Measurements from ENCODE around the gene NPIPB9.
"Not testable (repeated sequence)": the region's sequence is repeated elsewhere in the genome, so short reads cannot be mapped to it uniquely, and the experiment has no call there.

The NPIPB9 gene

GRCh38 chr16:28731253-28731652, 20.3 kb upstream of the NPIPB9 start:
- H3K9me3 ChIP-seq (ENCODE audit: control insufficient read depth, low read length); H3K9ac ChIP-seq (ENCODE audit: low read length); H3K4me3 ChIP-seq (ENCODE audit: insufficient read depth in 1 of 2, low read depth in 1 of 2, low read length in 2 of 2); H2BK120ac ChIP-seq (ENCODE audit: low read depth, low read length); H3K18ac ChIP-seq (ENCODE audit: low read depth in 1 of 2, low read length in 2 of 2); H3K23ac ChIP-seq (ENCODE audit: low read length in 2 of 2); H3K4me1 ChIP-seq (ENCODE audit: control insufficient read depth, insufficient read depth, low read depth, low read length); H4K91ac ChIP-seq (ENCODE audit: low read length); H3K36me3 ChIP-seq (ENCODE audit: control insufficient read depth in 1 of 2, insufficient read depth in 2 of 2, low read depth in 1 of 2, low read length in 2 of 2); DNase-seq; H3K14ac ChIP-seq (ENCODE audit: low read length in 2 of 2); H3K4ac ChIP-seq (ENCODE audit: low read depth in 1 of 2, low read length in 2 of 2); H3K4me2 ChIP-seq (ENCODE audit: low read length, poor library complexity, severe bottlenecking); H4K8ac ChIP-seq (ENCODE audit: low read length); H2BK12ac ChIP-seq (ENCODE audit: low read length in 2 of 2); H3K27me3 ChIP-seq (ENCODE audit: control insufficient read depth in 1 of 2, insufficient read depth in 1 of 2, low read length in 2 of 2); H2AK5ac ChIP-seq (ENCODE audit: low read length, severe bottlenecking); H2BK5ac ChIP-seq (ENCODE audit: low read depth, low read length, poor library complexity, severe bottlenecking); H3K27ac ChIP-seq (ENCODE audit: low read length, poor library complexity, severe bottlenecking); H2BK15ac ChIP-seq (ENCODE audit: low read depth, poor library complexity, severe bottlenecking); H2AFZ ChIP-seq (ENCODE audit: low read depth, low read length); H3K79me1 ChIP-seq (replicated peaks; ENCODE audit: low read length, poor library complexity, severe bottlenecking): not testable (repeated sequence)
- no CpG with 5 or more reads among the region's 5 CpGs for WGBS

GRCh38 chr16:28732455-28733124, 19.0 kb upstream of the NPIPB9 start:
- no CpG with 5 or more reads among the region's 9 CpGs for whole genome bisulfite sequencing
- H3K18ac ChIP-seq (ENCODE audit: low read depth in 1 of 2, low read length in 2 of 2); H2AFZ ChIP-seq (ENCODE audit: low read depth, low read length): not testable (repeated sequence)

GRCh38 chr16:28739787-28740186, 11.8 kb upstream of the NPIPB9 start:
- not testable (repeated sequence) for H3K14ac ChIP-seq (ENCODE audit: low read length in 2 of 2); H3K23ac ChIP-seq (ENCODE audit: low read length in 2 of 2); H3K9ac ChIP-seq (ENCODE audit: low read length); H3K4me3 ChIP-seq (ENCODE audit: insufficient read depth in 1 of 2, low read depth in 1 of 2, low read length in 2 of 2); H3K36me3 ChIP-seq (ENCODE audit: control insufficient read depth in 1 of 2, insufficient read depth in 2 of 2, low read depth in 1 of 2, low read length in 2 of 2); H3K9me3 ChIP-seq (ENCODE audit: control insufficient read depth, low read length); H3K4me2 ChIP-seq (ENCODE audit: low read length, poor library complexity, severe bottlenecking); H4K91ac ChIP-seq (ENCODE audit: low read length); H2AFZ ChIP-seq (ENCODE audit: low read depth, low read length); H3K79me1 ChIP-seq (replicated peaks; ENCODE audit: low read length, poor library complexity, severe bottlenecking); H2BK15ac ChIP-seq (ENCODE audit: low read depth, poor library complexity, severe bottlenecking); H3K18ac ChIP-seq (ENCODE audit: low read depth in 1 of 2, low read length in 2 of 2); H3K4me1 ChIP-seq (ENCODE audit: control insufficient read depth, insufficient read depth, low read depth, low read length); H3K27ac ChIP-seq (ENCODE audit: low read length, poor library complexity, severe bottlenecking); H2BK12ac ChIP-seq (ENCODE audit: low read length in 2 of 2); H4K8ac ChIP-seq (ENCODE audit: low read length); H2BK5ac ChIP-seq (ENCODE audit: low read depth, low read length, poor library complexity, severe bottlenecking); H3K4ac ChIP-seq (ENCODE audit: low read depth in 1 of 2, low read length in 2 of 2); DNase-seq; H2BK120ac ChIP-seq (ENCODE audit: low read depth, low read length); H3K27me3 ChIP-seq (ENCODE audit: control insufficient read depth in 1 of 2, insufficient read depth in 1 of 2, low read length in 2 of 2); H2AK5ac ChIP-seq (ENCODE audit: low read length, severe bottlenecking)
- no CpG with 5 or more reads among the region's 9 CpGs for WGBS

More at GRCh38 chr16:28732455-28733124, 19.0 kb upstream of the NPIPB9 start:
- DNase-seq; H2BK15ac ChIP-seq (ENCODE audit: low read depth, poor library complexity, severe bottlenecking); H3K79me1 ChIP-seq (replicated peaks; ENCODE audit: low read length, poor library complexity, severe bottlenecking); H3K9me3 ChIP-seq (ENCODE audit: control insufficient read depth, low read length); H2BK5ac ChIP-seq (ENCODE audit: low read depth, low read length, poor library complexity, severe bottlenecking); H2BK12ac ChIP-seq (ENCODE audit: low read length in 2 of 2); H3K4me1 ChIP-seq (ENCODE audit: control insufficient read depth, insufficient read depth, low read depth, low read length); H4K91ac ChIP-seq (ENCODE audit: low read length); H3K4ac ChIP-seq (ENCODE audit: low read depth in 1 of 2, low read length in 2 of 2); H3K23ac ChIP-seq (ENCODE audit: low read length in 2 of 2); H2AK5ac ChIP-seq (ENCODE audit: low read length, severe bottlenecking); H3K14ac ChIP-seq (ENCODE audit: low read length in 2 of 2); H4K8ac ChIP-seq (ENCODE audit: low read length); H3K9ac ChIP-seq (ENCODE audit: low read length); H2BK120ac ChIP-seq (ENCODE audit: low read depth, low read length); H3K36me3 ChIP-seq (ENCODE audit: control insufficient read depth in 1 of 2, insufficient read depth in 2 of 2, low read depth in 1 of 2, low read length in 2 of 2); H3K4me3 ChIP-seq (ENCODE audit: insufficient read depth in 1 of 2, low read depth in 1 of 2, low read length in 2 of 2); H3K27me3 ChIP-seq (ENCODE audit: control insufficient read depth in 1 of 2, insufficient read depth in 1 of 2, low read length in 2 of 2); H3K4me2 ChIP-seq (ENCODE audit: low read length, poor library complexity, severe bottlenecking): not testable (repeated sequence)
- peak overlapping the region; percentile 54 for H3K27ac ChIP-seq (ENCODE audit: low read length, poor library complexity, severe bottlenecking)

- H3K23ac ChIP-seq (ENCODE audit: low read length in 2 of 2); H3K4me3 ChIP-seq (ENCODE audit: insufficient read depth in 1 of 2, low read depth in 1 of 2, low read length in 2 of 2); H3K4me1 ChIP-seq (ENCODE audit: control insufficient read depth, insufficient read depth, low read depth, low read length); H2AK5ac ChIP-seq (ENCODE audit: low read length, severe bottlenecking); H2BK15ac ChIP-seq (ENCODE audit: low read depth, poor library complexity, severe bottlenecking); H3K36me3 ChIP-seq (ENCODE audit: control insufficient read depth in 1 of 2, insufficient read depth in 2 of 2, low read depth in 1 of 2, low read length in 2 of 2); H2BK120ac ChIP-seq (ENCODE audit: low read depth, low read length); H2BK12ac ChIP-seq (ENCODE audit: low read length in 2 of 2); H2BK5ac ChIP-seq (ENCODE audit: low read depth, low read length, poor library complexity, severe bottlenecking); H3K79me1 ChIP-seq (replicated peaks; ENCODE audit: low read length, poor library complexity, severe bottlenecking); H3K18ac ChIP-seq (ENCODE audit: low read depth in 1 of 2, low read length in 2 of 2); DNase-seq; H3K27ac ChIP-seq (ENCODE audit: low read length, poor library complexity, severe bottlenecking); H4K91ac ChIP-seq (ENCODE audit: low read length); H3K14ac ChIP-seq (ENCODE audit: low read length in 2 of 2); H3K27me3 ChIP-seq (ENCODE audit: control insufficient read depth in 1 of 2, insufficient read depth in 1 of 2, low read length in 2 of 2); H3K9ac ChIP-seq (ENCODE audit: low read length); H3K4ac ChIP-seq (ENCODE audit: low read depth in 1 of 2, low read length in 2 of 2); H3K9me3 ChIP-seq (ENCODE audit: control insufficient read depth, low read length); H2AFZ ChIP-seq (ENCODE audit: low read depth, low read length); H3K4me2 ChIP-seq (ENCODE audit: low read length, poor library complexity, severe bottlenecking); H4K8ac ChIP-seq (ENCODE audit: low read length): not testable (repeated sequence)
- no CpG with 5 or more reads among the region's 27 CpGs for WGBS
These were observed 11.0 kb upstream of the NPIPB9 start for GRCh38 chr16:28740631-28741030.
